CD1c-positive myeloid dendritic cell (primary cell): ENCODE data around the gene DCTN4.

ENCODE experiments used
- DNase-seq: peaks from one replicate; pipeline ENCODE4 v3.0.0-alpha.2; 2016; ENCODE audit errors: extremely low spot score

The DCTN4 gene

GRCh38 chr5:150670948-150671310, 87.9 kb downstream of the DCTN4 start:
- DNase-seq: no peak

GRCh38 chr5:150670275-150670947, 88.4 kb downstream of the DCTN4 start:
- DNase-seq: no peak

- DNase-seq: no peak
Measured at GRCh38 chr5:150665044-150665443, 93.8 kb downstream of the DCTN4 start.

GRCh38 chr5:150663936-150664335, 94.9 kb downstream of the DCTN4 start:
- DNase-seq: no peak

DNA sequence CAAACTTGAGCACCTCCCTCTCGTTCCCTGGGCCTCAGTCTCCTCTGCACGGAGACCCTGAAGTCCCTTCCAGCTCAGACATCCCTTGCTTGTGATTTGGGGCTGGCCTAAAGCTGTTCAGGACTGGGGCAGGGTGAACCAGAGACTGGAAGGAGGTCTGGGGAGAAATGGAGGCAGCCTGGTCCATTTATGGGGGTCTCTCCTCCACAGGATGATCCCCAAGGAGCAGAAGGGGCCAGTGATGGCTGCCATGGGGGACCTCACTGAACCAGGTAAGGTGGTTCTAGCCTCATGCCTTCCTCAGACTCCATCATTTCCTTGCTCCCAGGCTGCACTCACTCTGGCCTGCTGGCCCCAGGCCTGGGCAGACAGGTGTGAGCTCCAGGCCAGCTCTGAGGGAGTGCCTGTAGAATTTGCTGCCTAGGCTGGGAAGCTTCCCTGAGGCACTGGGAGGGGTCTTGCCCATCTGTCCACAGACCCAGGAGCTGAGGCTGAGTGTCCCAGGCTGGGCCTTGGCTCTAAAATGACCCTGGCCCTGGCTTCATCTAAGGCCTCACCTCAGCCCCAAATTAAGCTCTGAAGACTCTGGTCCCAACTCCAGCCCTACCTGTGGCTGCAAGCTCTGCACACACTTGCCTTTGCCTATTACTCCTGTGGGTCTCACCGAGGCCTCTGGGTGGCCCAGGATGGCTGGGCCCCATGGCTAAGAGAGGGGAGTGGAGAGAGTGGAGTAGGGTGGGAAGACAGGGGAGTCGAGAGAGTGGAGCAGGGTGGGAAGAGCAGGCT, 95.9 kb downstream of the DCTN4 start:
- no peak for DNase-seq

DNA sequence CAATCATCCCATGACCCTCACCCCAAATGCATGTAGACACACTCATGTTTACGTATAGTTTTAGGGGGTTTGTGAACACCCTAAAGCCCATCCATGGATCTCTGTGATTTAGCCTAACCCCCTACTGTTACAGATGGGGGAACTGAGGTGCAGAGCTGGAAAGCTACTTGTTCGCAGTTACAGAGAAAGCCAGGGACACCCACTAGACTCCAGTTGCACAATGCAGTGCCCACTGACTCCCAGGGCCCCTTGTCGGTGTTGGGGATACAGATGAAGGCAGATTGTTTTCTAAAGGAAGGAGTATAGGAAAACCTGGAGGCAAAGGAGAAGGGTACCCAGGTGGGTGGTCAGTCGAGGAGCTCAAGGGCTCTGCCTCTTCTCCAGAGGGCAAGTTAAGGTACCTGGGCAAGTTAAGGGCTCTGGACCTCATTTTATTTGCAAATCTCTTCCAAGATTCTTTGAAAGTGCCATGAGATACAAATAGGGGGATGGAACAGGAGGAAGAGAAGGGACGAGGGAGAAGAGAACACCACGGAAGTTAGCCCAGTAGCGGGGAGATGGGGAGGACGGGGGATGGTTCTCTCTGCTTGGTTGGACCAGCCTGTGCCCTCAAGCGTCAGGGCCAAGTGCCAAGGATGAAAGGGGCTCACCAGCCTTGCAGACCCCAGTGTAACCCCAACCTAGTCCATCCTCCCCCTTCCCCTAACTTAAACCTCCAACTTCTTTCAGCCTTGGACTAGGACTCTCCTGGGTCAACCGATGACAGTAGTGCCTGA, 96.8 kb downstream of the DCTN4 start:
- no peak for DNase-seq

- DNase-seq: no peak
Measured at GRCh38 chr5:150661086-150661485, 97.7 kb downstream of the DCTN4 start, which contains the start of gene MYOZ3. Gene MYOZ3 (plus strand): TSS chr5:150661251. CDS start chr5:150662942, 1,691 bp downstream.

GRCh38 chr5:150660108-150660831, 98.5 kb downstream of the DCTN4 start:
- no peak for DNase-seq

DNA sequence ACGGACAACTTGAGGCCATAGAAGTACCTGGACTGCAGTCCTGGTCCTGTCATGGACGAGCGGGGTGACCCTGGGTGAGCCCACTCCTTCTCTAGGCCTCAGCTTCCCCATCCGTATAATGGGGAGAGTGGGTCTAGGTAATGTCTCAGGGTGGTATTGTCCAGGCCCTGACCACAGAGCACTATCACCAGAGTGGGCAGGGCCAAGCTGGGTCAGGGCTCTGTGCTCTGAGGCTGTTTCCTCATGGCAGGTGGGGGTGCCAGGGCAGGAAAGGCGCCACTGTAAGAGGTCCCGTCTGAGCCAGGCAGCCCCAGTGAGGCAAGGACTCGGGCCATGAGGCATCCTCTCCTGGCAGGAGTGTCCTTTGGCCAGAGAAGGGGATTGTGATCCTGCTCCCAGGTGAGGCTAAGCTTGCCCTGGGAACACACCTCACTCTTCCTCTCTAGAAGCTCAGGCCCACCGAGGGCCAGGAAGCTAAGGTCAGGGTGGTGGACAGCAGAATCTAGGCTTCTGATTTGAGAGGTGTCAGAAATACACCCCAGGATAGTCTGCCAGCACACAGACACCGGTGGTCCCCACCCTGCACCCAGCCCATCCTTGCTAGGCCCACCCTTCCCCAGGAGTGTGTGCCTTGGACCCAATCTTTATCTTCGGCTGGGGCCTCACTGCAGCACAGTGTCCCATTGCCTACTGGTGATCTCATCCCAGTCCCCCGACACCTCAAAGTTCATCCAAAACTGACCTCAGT, 99.3 kb downstream of the DCTN4 start:
- DNase-seq: no peak

GRCh38 chr5:150658699-150659265, 100.0 kb downstream of the DCTN4 start:
- DNase-seq: no peak
